Memory B cell (primary cell): ENCODE measurements around the gene RAB21.
"Not testable (repeated sequence)": the region's sequence is repeated elsewhere in the genome, so short reads cannot be mapped to it uniquely, and the experiment has no call there.

Source experiments
- ATAC-seq: fragments of 150-1000 bp; cut with Tn5 transposase; 2 replicates; pipeline ENCODE4 v1.10.0; 2021; ENCODE audit warnings: low read depth, mild to moderate bottlenecking, moderate library complexity
- DNase-seq, 2 donors: peaks; one replicate each; pipeline ENCODE4 v3.0.0; 2022; ENCODE audit warnings: low spot score in 2 of 2
- H3K27ac Mint-ChIP-seq: one replicate; pipeline ENCODE4 v1.8.0; 2022; ENCODE audit warnings: mild to moderate bottlenecking, moderate library complexity, mixed read lengths
- H3K27me3 Mint-ChIP-seq: one replicate; pipeline ENCODE4 v1.8.0; 2022; ENCODE audit warnings: mixed read lengths
- H3K36me3 Mint-ChIP-seq: one replicate; pipeline ENCODE4 v1.8.0; 2022; ENCODE audit warnings: mild to moderate bottlenecking, mixed read lengths
- H3K4me1 Mint-ChIP-seq: one replicate; pipeline ENCODE4 v1.8.0; 2022; ENCODE audit warnings: mixed read lengths
- H3K4me3 Mint-ChIP-seq: one replicate; pipeline ENCODE4 v1.8.0; 2022; ENCODE audit warnings: mild to moderate bottlenecking, moderate library complexity, mixed read lengths
- H3K9me3 Mint-ChIP-seq: one replicate; pipeline ENCODE4 v1.8.0; 2022; ENCODE audit warnings: mixed read lengths

Gene RAB21

DNA sequence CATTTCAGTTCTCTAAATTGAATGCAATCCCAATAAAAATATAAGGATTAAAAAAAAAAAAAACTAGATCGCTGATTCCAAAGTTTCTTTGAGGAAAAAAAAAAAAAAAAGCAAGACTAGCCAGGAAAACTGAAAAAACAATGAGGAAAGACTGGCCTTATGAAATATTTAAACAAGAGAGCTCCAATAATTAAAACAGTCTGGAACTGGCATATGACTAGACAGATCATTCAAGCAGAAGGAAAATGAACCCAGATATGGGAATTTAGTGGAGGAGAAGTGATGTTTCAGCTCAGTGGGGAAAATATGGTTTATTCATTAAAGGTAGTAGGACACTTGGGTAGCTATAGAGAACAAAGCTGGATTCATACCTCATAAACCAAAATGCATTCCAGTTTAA is 42.9 kb downstream of the RAB21 start:
- Mint-ChIP-seq H3K4me1 (peaks cover 3% of the 10 kb centered on the region), H3K36me3 (no peaks in the 10 kb centered on the region), H3K4me3 (no peak overlapping the region), H3K27ac (no peak overlapping the region), H3K27me3 (no peaks in the 10 kb centered on the region), H3K9me3 (peaks cover 2% of the 10 kb centered on the region)
- ATAC-seq (no peak), DNase-seq (no peak)

DNA sequence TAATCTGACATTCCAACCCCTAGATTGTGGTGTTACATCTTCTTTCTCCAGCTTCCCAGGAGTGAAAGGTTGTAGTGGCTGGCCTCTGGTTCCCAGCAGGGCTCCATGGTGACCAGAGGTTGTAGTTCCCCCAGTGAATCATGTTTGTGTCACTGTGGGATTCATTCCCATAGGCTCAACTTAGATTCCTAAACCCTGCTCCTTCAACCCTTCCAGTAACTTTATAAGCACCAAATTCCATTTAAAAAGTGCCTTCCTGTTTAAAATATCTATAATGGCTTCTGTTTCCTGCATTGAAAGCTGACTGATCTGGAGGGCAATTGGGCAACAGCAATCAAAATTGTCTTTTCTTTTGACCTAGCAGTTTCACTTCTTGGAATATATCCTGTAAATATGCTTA is 44.4 kb downstream of the RAB21 start:
- no peak for DNase-seq
- Mint-ChIP-seq H3K9me3 (peaks cover 2% of the 10 kb centered on the region), H3K4me1 (no peaks in the 10 kb centered on the region), H3K4me3 (no peak overlapping the region), H3K27me3 (no peaks in the 10 kb centered on the region), H3K36me3 (no peaks in the 10 kb centered on the region), H3K27ac (no peak overlapping the region)
- no peak for ATAC-seq

DNA sequence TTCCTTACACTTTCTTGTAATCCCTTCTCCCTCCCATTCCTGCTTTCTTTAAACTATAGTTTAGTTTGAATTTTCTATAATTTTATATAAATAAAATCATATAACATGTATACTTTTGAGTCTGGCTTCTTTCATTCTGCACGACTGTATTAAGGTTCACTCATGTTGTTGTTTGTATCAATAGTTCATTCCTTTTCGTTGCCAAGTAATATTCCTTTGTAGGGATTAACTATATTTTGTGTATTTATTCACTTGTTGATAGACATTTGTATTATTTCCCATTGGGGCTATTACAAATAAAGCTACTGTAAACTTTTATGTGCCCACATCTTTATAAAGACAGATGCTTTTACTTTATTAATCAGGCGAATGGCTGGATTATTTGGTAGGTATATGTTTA is 45.5 kb downstream of the RAB21 start:
- H3K27ac Mint-ChIP-seq: no peak overlapping the region
- DNase-seq (no peak), ATAC-seq (no peak)
- H3K36me3 Mint-ChIP-seq: no peaks in the 10 kb centered on the region
- no peaks in the 10 kb centered on the region for H3K27me3 Mint-ChIP-seq
- no peak overlapping the region for H3K4me3 Mint-ChIP-seq
- H3K4me1 Mint-ChIP-seq: no peaks in the 10 kb centered on the region
- peaks cover 2% of the 10 kb centered on the region for H3K9me3 Mint-ChIP-seq

DNA sequence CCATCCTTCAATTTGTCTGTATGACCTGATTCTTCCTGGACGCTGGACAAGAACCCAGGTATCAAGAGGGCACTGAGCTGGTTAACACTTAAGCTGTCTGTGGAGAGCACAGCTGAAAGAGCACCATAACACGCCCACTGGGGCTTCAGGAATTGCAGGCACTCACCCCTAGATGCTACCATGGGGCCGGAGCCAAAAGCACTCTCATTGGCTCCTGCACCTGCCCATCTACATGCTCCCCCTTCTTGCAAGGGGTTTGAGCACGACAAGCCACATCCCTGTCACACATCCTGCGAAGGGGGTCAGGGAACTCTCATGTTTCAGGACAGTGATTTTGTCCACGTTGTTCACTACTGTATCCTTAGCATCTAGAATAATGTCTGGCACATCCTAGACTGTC is 49.8 kb downstream of the RAB21 start:
- Mint-ChIP-seq H3K4me1 (no peaks in the 10 kb centered on the region), H3K36me3 (no peaks in the 10 kb centered on the region), H3K9me3 (no peaks in the 10 kb centered on the region), H3K27ac (no peak overlapping the region), H3K27me3 (peaks cover 6% of the 10 kb centered on the region), H3K4me3 (no peak overlapping the region)
- no peak for DNase-seq
- no peak for ATAC-seq

DNA sequence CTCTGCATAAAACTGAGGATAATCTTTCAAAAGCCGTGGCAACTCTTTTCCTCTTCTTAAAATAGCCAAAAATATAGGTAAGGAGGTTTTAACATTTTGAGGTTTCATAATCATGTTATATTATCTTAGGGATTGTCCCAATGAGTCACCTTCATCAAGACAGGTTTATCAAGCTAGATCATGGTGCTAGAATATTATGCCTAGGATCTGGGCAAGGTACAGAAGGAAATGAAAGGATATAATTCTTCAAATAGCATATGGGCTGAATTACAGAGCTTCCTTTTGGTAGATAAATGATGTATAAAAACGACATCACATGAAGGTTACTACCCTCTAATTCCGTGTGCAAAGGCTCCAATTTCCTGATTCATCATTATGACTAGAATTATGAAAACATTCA is 56.3 kb downstream of the RAB21 start:
- no peak overlapping the region for H3K27ac Mint-ChIP-seq
- H3K9me3 Mint-ChIP-seq: no peaks in the 10 kb centered on the region
- H3K27me3 Mint-ChIP-seq: peaks cover 7% of the 10 kb centered on the region
- ATAC-seq (no peak), DNase-seq (no peak)
- no peaks in the 10 kb centered on the region for H3K4me1 Mint-ChIP-seq
- H3K36me3 Mint-ChIP-seq: no peaks in the 10 kb centered on the region
- no peak overlapping the region for H3K4me3 Mint-ChIP-seq

DNA sequence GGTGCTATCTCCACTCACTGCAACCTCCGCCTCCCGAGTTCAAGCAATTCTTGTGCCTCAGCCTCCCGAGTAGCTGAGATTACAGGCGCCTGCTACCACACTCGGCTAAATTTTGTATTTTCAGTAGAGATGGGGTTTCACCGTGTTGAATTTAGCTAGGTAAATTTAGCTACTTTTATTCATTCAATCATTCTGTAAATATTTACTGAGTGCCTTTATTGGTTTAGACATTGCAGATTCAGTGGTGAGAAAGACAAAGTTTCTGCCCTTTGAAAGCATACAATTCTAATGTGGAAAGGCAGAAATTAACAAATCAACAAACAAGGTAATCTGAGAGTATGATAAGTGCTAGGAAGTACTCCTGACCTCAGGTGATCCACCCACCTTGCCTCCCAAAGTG is 60.6 kb downstream of the RAB21 start:
- not testable (repeated sequence) for H3K27me3 Mint-ChIP-seq, H3K4me3 Mint-ChIP-seq, H3K36me3 Mint-ChIP-seq, H3K9me3 Mint-ChIP-seq, H3K4me1 Mint-ChIP-seq, ATAC-seq, DNase-seq, H3K27ac Mint-ChIP-seq

DNA sequence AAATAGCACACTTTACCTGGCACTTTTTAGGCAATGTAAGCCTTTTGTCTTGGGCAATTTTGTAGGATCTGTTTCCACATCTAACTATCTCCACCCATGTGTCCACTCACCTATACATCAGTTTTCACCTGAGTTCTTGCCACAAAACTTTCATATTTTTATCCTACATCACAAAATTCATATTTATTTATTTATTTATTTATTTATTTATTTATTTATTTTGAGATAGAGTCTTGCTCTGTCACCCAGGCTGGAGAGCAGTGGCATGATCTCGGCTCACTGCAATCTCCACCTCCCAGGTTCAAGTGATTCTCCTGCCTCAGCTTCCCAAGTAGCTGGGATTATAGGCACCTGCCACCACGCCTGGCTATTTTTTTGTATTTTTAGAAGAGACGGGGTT is 67.4 kb downstream of the RAB21 start:
- not testable (repeated sequence) for H3K4me1 Mint-ChIP-seq, H3K27me3 Mint-ChIP-seq, H3K4me3 Mint-ChIP-seq, H3K27ac Mint-ChIP-seq, ATAC-seq, H3K9me3 Mint-ChIP-seq, DNase-seq, H3K36me3 Mint-ChIP-seq

DNA sequence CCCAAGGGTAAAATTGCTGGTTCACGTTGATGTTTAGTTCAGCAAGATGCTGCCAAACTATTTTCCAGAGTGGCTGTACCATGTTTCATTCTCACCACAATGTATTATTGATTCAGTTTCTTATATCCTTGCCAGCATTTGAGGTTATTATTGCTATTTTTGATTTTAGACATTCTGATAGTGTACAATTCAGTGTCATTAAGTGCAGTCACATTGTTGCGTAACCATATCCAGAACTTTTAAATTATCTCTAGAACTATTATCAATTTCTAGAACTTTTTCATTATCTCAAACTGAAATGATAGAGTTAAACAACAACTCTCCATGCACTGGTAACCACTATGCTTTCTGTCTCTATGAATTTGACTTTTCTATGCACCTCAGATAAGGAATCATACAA is 74.2 kb downstream of the RAB21 start:
- H3K4me1 Mint-ChIP-seq: no peaks in the 10 kb centered on the region
- H3K36me3 Mint-ChIP-seq: no peaks in the 10 kb centered on the region
- H3K27ac Mint-ChIP-seq: no peak overlapping the region
- no peak for DNase-seq
- no peaks in the 10 kb centered on the region for H3K9me3 Mint-ChIP-seq
- H3K27me3 Mint-ChIP-seq: peaks cover 6% of the 10 kb centered on the region
- no peak for ATAC-seq
- H3K4me3 Mint-ChIP-seq: no peak overlapping the region

DNA sequence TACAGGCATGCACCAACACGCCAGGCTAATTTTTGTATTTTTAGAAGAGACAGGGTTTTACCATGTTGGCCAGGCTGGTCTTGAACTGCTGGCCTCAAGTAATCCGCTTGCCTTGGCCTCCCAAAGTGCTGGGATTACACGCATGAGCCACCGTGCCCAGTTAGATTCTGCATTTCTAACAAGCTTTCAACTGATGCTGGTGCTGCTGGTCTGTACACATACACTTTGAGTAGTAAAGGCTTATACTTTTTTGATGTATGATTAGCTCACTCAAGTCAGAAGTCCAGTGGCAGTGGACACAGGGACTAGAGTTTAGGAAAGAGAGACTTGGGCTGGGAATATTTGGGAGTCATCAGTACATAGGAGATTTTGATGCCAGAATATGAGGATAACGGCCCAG is 82.7 kb downstream of the RAB21 start:
- no peak for DNase-seq
- H3K27me3 Mint-ChIP-seq: peaks cover 6% of the 10 kb centered on the region
- H3K27ac Mint-ChIP-seq: no peak overlapping the region
- H3K9me3 Mint-ChIP-seq: no peaks in the 10 kb centered on the region
- peaks cover 3% of the 10 kb centered on the region for H3K36me3 Mint-ChIP-seq
- H3K4me1 Mint-ChIP-seq: peaks cover 19% of the 10 kb centered on the region
- no peak overlapping the region for H3K4me3 Mint-ChIP-seq
- no peak for ATAC-seq

DNA sequence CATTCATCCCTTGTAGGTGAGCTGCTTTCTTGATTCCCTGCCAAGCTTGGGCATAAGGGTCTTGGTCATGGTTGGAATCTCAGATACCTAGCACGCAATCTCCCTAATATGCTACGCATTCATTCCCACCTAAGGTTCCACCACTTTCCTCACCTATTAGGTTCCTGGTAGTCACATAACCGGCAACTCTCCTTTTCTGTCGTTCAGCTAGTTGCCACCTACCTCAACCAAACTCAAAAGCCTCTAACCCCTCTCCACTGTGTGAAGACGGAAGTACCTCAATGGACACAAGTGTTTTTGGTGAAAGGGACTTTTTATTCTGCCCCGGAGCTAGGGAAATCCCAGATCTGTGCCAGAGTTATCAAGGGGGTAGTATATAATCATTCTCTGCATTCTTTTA is 83.6 kb downstream of the RAB21 start:
- H3K4me3 Mint-ChIP-seq: peak overlapping the region; percentile 18
- H3K27me3 Mint-ChIP-seq: peaks cover 6% of the 10 kb centered on the region
- ATAC-seq (no peak), DNase-seq (no peak)
- peak overlapping the region; percentile 100 for H3K27ac Mint-ChIP-seq
- H3K36me3 Mint-ChIP-seq: peaks cover 3% of the 10 kb centered on the region
- H3K9me3 Mint-ChIP-seq: no peaks in the 10 kb centered on the region
- peaks cover 20% of the 10 kb centered on the region for H3K4me1 Mint-ChIP-seq

DNA sequence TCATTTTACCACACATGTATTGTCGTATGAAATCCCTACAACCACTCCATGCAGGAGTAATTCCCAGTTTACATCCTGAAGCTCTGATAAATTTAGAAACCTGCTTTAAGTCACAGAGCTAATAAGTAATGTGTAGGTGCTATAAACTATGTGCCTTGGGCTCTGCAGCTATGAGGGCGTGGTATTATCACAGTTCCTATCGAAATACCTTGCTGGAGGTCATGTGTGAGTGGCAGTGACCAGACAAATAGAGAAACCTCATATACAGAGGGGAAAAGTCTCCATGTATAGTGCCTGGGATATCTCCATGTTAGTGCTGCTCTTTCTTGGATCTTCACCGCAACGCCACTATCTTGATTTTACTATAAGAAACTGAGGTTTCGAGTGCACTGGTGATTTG is 84.0 kb downstream of the RAB21 start:
- Mint-ChIP-seq H3K36me3 (peaks cover 3% of the 10 kb centered on the region), H3K9me3 (no peaks in the 10 kb centered on the region), H3K4me3 (peak overlapping the region; percentile 96), H3K27ac (peak overlapping the region; percentile 100), H3K4me1 (peaks cover 20% of the 10 kb centered on the region), H3K27me3 (peaks cover 6% of the 10 kb centered on the region)
- DNase-seq: no peak
- ATAC-seq: no peak

DNA sequence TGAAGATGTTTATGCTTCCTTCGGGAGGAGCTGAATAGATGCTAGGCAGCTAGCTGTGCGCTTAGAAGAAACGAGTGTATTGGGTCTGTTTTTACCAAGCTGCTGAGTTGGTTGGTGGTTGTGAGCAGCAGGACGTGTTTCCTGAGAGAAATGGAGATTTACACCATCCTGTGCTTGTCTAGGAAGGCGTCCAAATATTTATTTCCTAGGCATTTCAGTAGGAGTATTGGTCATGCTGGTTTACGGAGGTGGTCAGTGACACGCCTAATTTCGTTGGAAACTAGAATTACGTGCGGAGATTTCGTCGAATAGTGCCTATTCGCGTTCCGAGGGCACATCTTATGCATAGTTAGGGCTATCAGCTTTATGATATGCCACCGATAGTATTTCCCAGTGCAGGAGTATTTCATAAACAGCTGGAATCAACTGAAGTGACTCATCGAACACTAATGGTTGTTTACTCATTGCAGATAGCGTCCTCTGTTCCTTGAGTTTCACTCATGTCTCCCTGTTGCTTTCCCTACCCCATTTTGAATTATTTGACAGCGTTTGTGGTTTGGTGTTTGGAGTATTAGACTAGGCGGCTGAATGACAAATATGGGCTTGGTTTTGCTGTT is 85.7 kb downstream of the RAB21 start:
- H3K27ac Mint-ChIP-seq: peak overlapping the region; percentile 100
- peaks cover 20% of the 10 kb centered on the region for H3K4me1 Mint-ChIP-seq
- H3K4me3 Mint-ChIP-seq: peak overlapping the region; percentile 96
- H3K27me3 Mint-ChIP-seq: peaks cover 3% of the 10 kb centered on the region
- H3K9me3 Mint-ChIP-seq: no peaks in the 10 kb centered on the region
- peaks cover 3% of the 10 kb centered on the region for H3K36me3 Mint-ChIP-seq
- peak; percentile 13 for ATAC-seq
- DNase-seq: no peak

DNA sequence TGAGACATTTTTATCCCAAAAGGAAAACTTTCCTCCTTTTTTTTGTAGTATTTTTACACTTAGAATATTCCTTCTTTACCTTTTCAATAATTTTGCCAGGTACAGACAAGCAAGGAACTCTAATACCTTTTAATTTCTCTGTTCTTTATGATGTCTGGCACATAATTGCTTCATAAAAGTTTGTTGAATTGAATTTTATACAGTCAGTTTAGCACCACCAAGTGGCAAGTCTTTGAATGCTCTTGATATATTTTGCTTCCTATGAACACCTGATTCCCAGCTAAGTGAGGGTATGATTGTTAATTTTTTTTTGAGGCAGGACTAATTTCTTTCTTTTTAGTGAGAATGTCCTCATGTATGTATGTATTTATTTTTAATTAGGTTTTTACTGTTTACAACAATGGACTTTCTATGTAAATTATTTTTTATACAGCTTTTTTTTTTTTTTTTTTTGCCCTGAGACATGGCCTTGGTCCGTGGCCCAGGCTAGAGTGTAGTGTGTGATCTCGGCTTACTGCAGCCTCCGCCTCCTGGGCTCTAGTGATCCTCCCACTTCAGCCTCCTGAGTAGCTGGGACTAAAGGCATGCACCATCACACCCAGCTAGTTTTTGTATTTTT is 91.8 kb downstream of the RAB21 start:
- DNase-seq (no peak), ATAC-seq (peak; percentile 61)
- no peaks in the 10 kb centered on the region for H3K27me3 Mint-ChIP-seq
- H3K4me3 Mint-ChIP-seq: no peak overlapping the region
- H3K36me3 Mint-ChIP-seq: peaks cover 8% of the 10 kb centered on the region
- no peaks in the 10 kb centered on the region for H3K9me3 Mint-ChIP-seq
- H3K4me1 Mint-ChIP-seq: peaks cover 11% of the 10 kb centered on the region
- no peak overlapping the region for H3K27ac Mint-ChIP-seq

DNA sequence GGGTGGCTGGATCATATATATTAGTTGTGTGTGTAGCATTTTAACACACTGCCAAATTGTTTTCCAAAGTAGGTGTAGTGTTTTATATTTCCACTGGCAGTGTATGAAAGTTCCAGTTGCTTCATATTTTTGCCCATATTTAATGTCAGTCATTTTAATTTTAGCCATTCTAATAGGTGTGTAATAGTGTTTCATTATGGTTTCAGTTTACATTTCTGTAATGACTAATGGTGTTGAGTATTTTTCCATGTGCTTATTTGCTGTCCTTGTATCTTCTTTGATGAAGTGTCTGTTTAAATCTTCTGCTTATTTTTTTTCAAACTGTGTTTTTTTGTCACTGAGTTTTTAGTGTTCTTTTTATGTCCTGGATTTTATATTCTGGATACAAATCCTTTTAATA is 93.5 kb downstream of the RAB21 start:
- H3K36me3 Mint-ChIP-seq: peaks cover 14% of the 10 kb centered on the region
- H3K27ac Mint-ChIP-seq: no peak overlapping the region
- no peak for ATAC-seq
- peaks cover 11% of the 10 kb centered on the region for H3K4me1 Mint-ChIP-seq
- H3K4me3 Mint-ChIP-seq: no peak overlapping the region
- H3K9me3 Mint-ChIP-seq: peaks cover 5% of the 10 kb centered on the region
- no peak for DNase-seq
- H3K27me3 Mint-ChIP-seq: no peaks in the 10 kb centered on the region
